ENCODE measurements around the gene TMEM134.

Gene TMEM134

GRCh38 chr11:67463680-67464410 lies 5.2 kb downstream of the TMEM134 start:
- peaks cover 5 to 39% (median 31%) of the 10 kb centered on the region in 5 donors for H3K4me1 ChIP-seq (ENCODE audit: control insufficient read depth in 5 of 5, insufficient read depth in 5 of 5, low read length in 5 of 5)
- H3K4me3 ChIP-seq (ENCODE audit: low read depth in 1 of 5, low read length in 5 of 5): peak overlapping the region in 4 of 5 donors; percentile 47 to 71 (median 64)

DNA sequence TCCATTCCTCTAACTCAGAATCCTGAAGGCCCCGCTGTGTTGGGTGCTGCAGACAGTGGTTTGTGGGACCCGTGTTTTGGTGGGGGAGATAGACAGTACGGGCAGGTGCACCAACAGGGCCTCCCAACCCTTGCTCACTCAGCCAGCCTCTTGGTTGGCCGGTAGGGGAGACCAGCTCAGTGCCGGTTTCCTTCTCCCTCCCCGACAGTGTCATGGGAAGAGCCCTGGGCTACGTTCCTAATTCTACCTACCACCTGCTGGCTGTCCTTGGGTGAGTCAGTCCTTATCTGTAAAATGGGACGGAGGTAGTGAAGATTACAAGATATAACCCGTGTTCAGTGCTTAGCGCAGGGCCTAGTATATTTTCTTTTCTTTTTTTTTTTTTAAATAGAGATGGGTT lies 5.9 kb downstream of the TMEM134 start:
- H3K27me3 ChIP-seq (ENCODE audit: control insufficient read depth in 5 of 5, insufficient read depth in 4 of 5, low read length in 5 of 5): no peaks in the 10 kb centered on the region
- H3K4me1 ChIP-seq (ENCODE audit: control insufficient read depth in 5 of 5, insufficient read depth in 5 of 5, low read length in 5 of 5): peaks cover 2 to 32% (median 25%) of the 10 kb centered on the region in 5 donors
- H3K36me3 ChIP-seq (ENCODE audit: control insufficient read depth in 5 of 5, insufficient read depth in 5 of 5, low read length in 5 of 5): no peaks in the 10 kb centered on the region
- no peak overlapping the region for H3K9ac ChIP-seq (ENCODE audit: low read length in 5 of 5)
- H3K4me3 ChIP-seq (ENCODE audit: low read depth in 1 of 5, low read length in 5 of 5): no peak overlapping the region
- H3K9me3 ChIP-seq (ENCODE audit: control insufficient read depth in 5 of 5, low read length in 5 of 5): no peaks in the 10 kb centered on the region
- no peak overlapping the region for H3K27ac ChIP-seq (ENCODE audit: low read depth, low read length)

More at GRCh38 chr11:67463680-67464410, 5.2 kb downstream of the TMEM134 start:
- Histone ChIP-seq H3K9me3 (ENCODE audit: control insufficient read depth in 5 of 5, low read length in 5 of 5) (no peaks in the 10 kb centered on the region), H3K27ac (ENCODE audit: low read depth, low read length) (peak overlapping the region; percentile 83), H3K27me3 (ENCODE audit: control insufficient read depth in 5 of 5, insufficient read depth in 4 of 5, low read length in 5 of 5) (no peaks in the 10 kb centered on the region), H3K36me3 (ENCODE audit: control insufficient read depth in 5 of 5, insufficient read depth in 5 of 5, low read length in 5 of 5) (no peaks in the 10 kb centered on the region), H3K9ac (ENCODE audit: low read length in 5 of 5) (peak overlapping the region in 4 of 5 donors; percentile 13 to 60 (median 50))

DNA sequence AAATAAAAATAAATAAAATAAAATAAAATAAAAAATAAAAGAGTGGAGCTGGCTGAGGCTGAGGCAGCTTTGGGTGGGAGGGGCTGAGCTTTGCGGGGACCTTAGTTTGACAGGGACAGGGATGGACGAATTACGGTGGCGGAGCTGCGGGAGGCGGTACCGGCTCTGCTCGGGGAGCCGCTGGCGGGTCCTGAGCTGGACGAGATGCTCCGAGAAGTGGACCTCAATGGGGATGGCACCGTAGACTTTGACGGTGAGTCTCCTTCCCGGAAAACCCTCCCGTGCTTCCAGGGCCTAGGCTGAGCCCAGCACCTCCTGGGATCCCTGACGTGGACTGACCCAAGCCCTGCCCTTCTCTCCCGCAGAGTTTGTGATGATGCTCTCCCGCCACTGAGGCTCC lies 10.8 kb downstream of the TMEM134 start:
- no peaks in the 10 kb centered on the region for H3K36me3 ChIP-seq (ENCODE audit: control insufficient read depth in 5 of 5, insufficient read depth in 5 of 5, low read length in 5 of 5)
- peaks cover 0 to 5% (median 0%) of the 10 kb centered on the region in 5 donors for H3K27me3 ChIP-seq (ENCODE audit: control insufficient read depth in 5 of 5, insufficient read depth in 4 of 5, low read length in 5 of 5)
- H3K4me3 ChIP-seq (ENCODE audit: low read depth in 1 of 5, low read length in 5 of 5): no peak overlapping the region
- no peak overlapping the region for H3K9ac ChIP-seq (ENCODE audit: low read length in 5 of 5)
- H3K9me3 ChIP-seq (ENCODE audit: control insufficient read depth in 5 of 5, low read length in 5 of 5): no peaks in the 10 kb centered on the region
- no peak overlapping the region for H3K27ac ChIP-seq (ENCODE audit: low read depth, low read length)
- no peaks in the 10 kb centered on the region for H3K4me1 ChIP-seq (ENCODE audit: control insufficient read depth in 5 of 5, insufficient read depth in 5 of 5, low read length in 5 of 5)

- Histone ChIP-seq H3K27ac (ENCODE audit: low read depth, low read length) (no peak overlapping the region), H3K9me3 (ENCODE audit: control insufficient read depth in 5 of 5, low read length in 5 of 5) (no peaks in the 10 kb centered on the region)
Observed at GRCh38 chr11:67457453-67457852, 11.6 kb downstream of the TMEM134 start.

GRCh38 chr11:67456068-67456705 lies 12.9 kb downstream of the TMEM134 start:
- H3K9me3 ChIP-seq (ENCODE audit: control insufficient read depth in 5 of 5, low read length in 5 of 5): no peaks in the 10 kb centered on the region

More at GRCh38 chr11:67457453-67457852, 11.6 kb downstream of the TMEM134 start:
- no peaks in the 10 kb centered on the region for H3K36me3 ChIP-seq (ENCODE audit: control insufficient read depth in 5 of 5, insufficient read depth in 5 of 5, low read length in 5 of 5)
- peaks cover 0 to 5% (median 0%) of the 10 kb centered on the region in 5 donors for H3K27me3 ChIP-seq (ENCODE audit: control insufficient read depth in 5 of 5, insufficient read depth in 4 of 5, low read length in 5 of 5)
- peaks cover 0 to 8% (median 4%) of the 10 kb centered on the region in 5 donors for H3K4me1 ChIP-seq (ENCODE audit: control insufficient read depth in 5 of 5, insufficient read depth in 5 of 5, low read length in 5 of 5)
- H3K4me3 ChIP-seq (ENCODE audit: low read depth in 1 of 5, low read length in 5 of 5): no peak overlapping the region
- H3K9ac ChIP-seq (ENCODE audit: low read length in 5 of 5): no peak overlapping the region

GRCh38 chr11:67455054-67455453 lies 14.0 kb downstream of the TMEM134 start, which contains the start of gene CABP4:
CABP4 (plus strand) TSS chr11:67455354; CDS start chr11:67455424, 70 bp downstream.
- Histone ChIP-seq H3K4me3 (ENCODE audit: low read depth in 1 of 5, low read length in 5 of 5) (no peak within 1 kb of the TSS), H3K4me1 (ENCODE audit: control insufficient read depth in 5 of 5, insufficient read depth in 5 of 5, low read length in 5 of 5) (peaks cover 0 to 29% (median 12%) of the 10 kb centered on the region in 5 donors), H3K9me3 (ENCODE audit: control insufficient read depth in 5 of 5, low read length in 5 of 5) (no peaks in the 10 kb centered on the region), H3K36me3 (ENCODE audit: control insufficient read depth in 5 of 5, insufficient read depth in 5 of 5, low read length in 5 of 5) (no peaks in the 10 kb centered on the region), H3K27me3 (ENCODE audit: control insufficient read depth in 5 of 5, insufficient read depth in 4 of 5, low read length in 5 of 5) (peaks cover 0 to 5% (median 0%) of the 10 kb centered on the region in 5 donors), H3K9ac (ENCODE audit: low read length in 5 of 5) (peak within 1 kb of the TSS in 1 of 5 donors; percentile 5), H3K27ac (ENCODE audit: low read depth, low read length) (no peak within 1 kb of the TSS)

More at GRCh38 chr11:67456068-67456705, 12.9 kb downstream of the TMEM134 start:
- Histone ChIP-seq H3K4me3 (ENCODE audit: low read depth in 1 of 5, low read length in 5 of 5) (no peak overlapping the region), H3K27me3 (ENCODE audit: control insufficient read depth in 5 of 5, insufficient read depth in 4 of 5, low read length in 5 of 5) (peaks cover 0 to 5% (median 0%) of the 10 kb centered on the region in 5 donors), H3K9ac (ENCODE audit: low read length in 5 of 5) (no peak overlapping the region), H3K27ac (ENCODE audit: low read depth, low read length) (no peak overlapping the region), H3K36me3 (ENCODE audit: control insufficient read depth in 5 of 5, insufficient read depth in 5 of 5, low read length in 5 of 5) (no peaks in the 10 kb centered on the region), H3K4me1 (ENCODE audit: control insufficient read depth in 5 of 5, insufficient read depth in 5 of 5, low read length in 5 of 5) (peaks cover 0 to 20% (median 10%) of the 10 kb centered on the region in 5 donors)

GRCh38 chr11:67453816-67454732 lies 15.0 kb downstream of the TMEM134 start:
- no peaks in the 10 kb centered on the region for H3K36me3 ChIP-seq (ENCODE audit: control insufficient read depth in 5 of 5, insufficient read depth in 5 of 5, low read length in 5 of 5)
- no peak overlapping the region for H3K4me3 ChIP-seq (ENCODE audit: low read depth in 1 of 5, low read length in 5 of 5)
- no peaks in the 10 kb centered on the region for H3K9me3 ChIP-seq (ENCODE audit: control insufficient read depth in 5 of 5, low read length in 5 of 5)
- no peak overlapping the region for H3K27ac ChIP-seq (ENCODE audit: low read depth, low read length)
- H3K27me3 ChIP-seq (ENCODE audit: control insufficient read depth in 5 of 5, insufficient read depth in 4 of 5, low read length in 5 of 5): peaks cover 0 to 5% (median 0%) of the 10 kb centered on the region in 5 donors
- H3K9ac ChIP-seq (ENCODE audit: low read length in 5 of 5): no peak overlapping the region
- H3K4me1 ChIP-seq (ENCODE audit: control insufficient read depth in 5 of 5, insufficient read depth in 5 of 5, low read length in 5 of 5): peaks cover 0 to 35% (median 12%) of the 10 kb centered on the region in 5 donors

GRCh38 chr11:67452141-67452952 lies 16.7 kb downstream of the TMEM134 start, which contains the start of gene GPR152:
GPR152 (minus strand) TSS chr11:67452729; CDS start chr11:67452724, 5 bp downstream.
- H3K9ac ChIP-seq (ENCODE audit: low read length in 5 of 5): peak within 1 kb of the TSS in 3 of 5 donors; percentile 12 to 42 (median 20)
- no peaks in the 10 kb centered on the region for H3K9me3 ChIP-seq (ENCODE audit: control insufficient read depth in 5 of 5, low read length in 5 of 5)
- peaks cover 0 to 35% (median 12%) of the 10 kb centered on the region in 5 donors for H3K4me1 ChIP-seq (ENCODE audit: control insufficient read depth in 5 of 5, insufficient read depth in 5 of 5, low read length in 5 of 5)
- H3K27ac ChIP-seq (ENCODE audit: low read depth, low read length): no peak within 1 kb of the TSS
- H3K27me3 ChIP-seq (ENCODE audit: control insufficient read depth in 5 of 5, insufficient read depth in 4 of 5, low read length in 5 of 5): peaks cover 0 to 5% (median 0%) of the 10 kb centered on the region in 5 donors
- peak within 1 kb of the TSS in 4 of 5 donors; percentile 11 to 48 (median 31) for H3K4me3 ChIP-seq (ENCODE audit: low read depth in 1 of 5, low read length in 5 of 5)
- H3K36me3 ChIP-seq (ENCODE audit: control insufficient read depth in 5 of 5, insufficient read depth in 5 of 5, low read length in 5 of 5): no peaks in the 10 kb centered on the region

GRCh38 chr11:67451658-67451976 lies 17.4 kb downstream of the TMEM134 start:
- Histone ChIP-seq H3K9me3 (ENCODE audit: control insufficient read depth in 5 of 5, low read length in 5 of 5) (no peaks in the 10 kb centered on the region), H3K4me3 (ENCODE audit: low read depth in 1 of 5, low read length in 5 of 5) (no peak overlapping the region), H3K36me3 (ENCODE audit: control insufficient read depth in 5 of 5, insufficient read depth in 5 of 5, low read length in 5 of 5) (no peaks in the 10 kb centered on the region), H3K27me3 (ENCODE audit: control insufficient read depth in 5 of 5, insufficient read depth in 4 of 5, low read length in 5 of 5) (peaks cover 0 to 5% (median 0%) of the 10 kb centered on the region in 5 donors), H3K4me1 (ENCODE audit: control insufficient read depth in 5 of 5, insufficient read depth in 5 of 5, low read length in 5 of 5) (peaks cover 0 to 35% (median 12%) of the 10 kb centered on the region in 5 donors), H3K27ac (ENCODE audit: low read depth, low read length) (no peak overlapping the region), H3K9ac (ENCODE audit: low read length in 5 of 5) (no peak overlapping the region)

Data from subcutaneous abdominal adipose tissue (tissue), 5 donors.